SK-N-SH (cell line): ENCODE results near the gene MDK. TPM values are rescaled to one million over a fixed set of nuclear protein-coding genes. Genes with fewer than 3 reads are reported as not detected.

Experiments
- CTCF ChIA-PET: fragments of 300-600, 350-600 bp; formaldehyde crosslinking; extraction: SDS; loops from one replicate; lab custom pipeline; 2021; lab: Yijun Ruan, JAX
- POLR2A ChIA-PET: fragments of 350-600 bp; sonication (Branson Sonifier 250); formaldehyde crosslinking; extraction: SDS; loops from one replicate; lab custom pipeline; 2020; ENCODE audit warnings: antibody characterized with exemption, inconsistent platforms; lab: Yijun Ruan, JAX
- DNase-seq: peaks from one replicate; pipeline ENCODE4 v3.0.0; 2012
- H2AFZ ChIP-seq: fragments of 200-600 bp; sonication (generic); 2 replicates; pipeline ENCODE4 v1.8.1; 2016; ENCODE audit warnings: antibody characterized with exemption, mild to moderate bottlenecking, low read depth
- H3F3A ChIP-seq: fragments of 200-600 bp; sonication (generic); replicated peaks from 2 replicates; pipeline ENCODE3; 2016; ENCODE audit warnings: antibody characterized with exemption, mild to moderate bottlenecking; ENCODE audit not compliant: insufficient read depth
- H3K27ac ChIP-seq, 2 experiments: fragments of 200-500 bp in 1 of 2; fragments of 200-600 bp in 1 of 2; sonication (Bioruptor generic) in 1 of 2; sonication (generic), shearing (Covaris generic) in 1 of 2; 2 replicates each; pipeline versions ENCODE4 v1.5.1 to v1.6.1; 2014 to 2016; ENCODE audit warnings: low read depth in 2 of 2, inconsistent platforms in 1 of 2, low read length in 1 of 2, mild to moderate bottlenecking in 1 of 2, mixed read lengths in 1 of 2
- H3K27me3 ChIP-seq: fragments of 200-600 bp; sonication (generic), shearing (Covaris generic); 2 replicates; pipeline ENCODE4 v1.6.1; 2016; ENCODE audit warnings: mixed run types; ENCODE audit not compliant: insufficient read depth
- H3K36me3 ChIP-seq, 2 experiments: fragments of 200-500 bp in 1 of 2; fragments of 200-600 bp in 1 of 2; sonication (Bioruptor generic) in 1 of 2; sonication (generic) in 1 of 2; replicated peaks in 1 of 2; 2 replicates each; pipeline versions ENCODE3 to v1.5.1; 2014 to 2016; ENCODE audit warnings: low read length in 1 of 2, mild to moderate bottlenecking in 1 of 2; ENCODE audit not compliant: insufficient read depth in 2 of 2, control insufficient read depth in 1 of 2
- H3K4me1 ChIP-seq, 2 experiments: fragments of 200-500 bp in 1 of 2; fragments of 200-600 bp in 1 of 2; sonication (Bioruptor generic) in 1 of 2; sonication (generic), shearing (Covaris generic) in 1 of 2; 2 replicates each; pipeline versions ENCODE4 v1.5.1 to v1.6.1; 2014 to 2016; ENCODE audit warnings: low read depth in 1 of 2, low read length in 1 of 2, mixed run types in 1 of 2; ENCODE audit not compliant: insufficient read depth in 2 of 2, control insufficient read depth in 1 of 2
- H3K4me2 ChIP-seq: fragments of 200-600 bp; sonication (generic), shearing (Covaris generic); 2 replicates; pipeline ENCODE4 v1.6.1; 2017; ENCODE audit warnings: mixed run types
- H3K4me3 ChIP-seq, 2 experiments: fragments of 200-500 bp in 1 of 2; fragments of 200-600 bp in 1 of 2; sonication (Bioruptor generic) in 1 of 2; sonication (generic), shearing (Covaris generic) in 1 of 2; 2 replicates each; pipeline versions ENCODE4 v1.5.1 to v1.8.1; 2014 to 2016; ENCODE audit warnings: low read depth in 2 of 2, inconsistent platforms in 1 of 2, low read length in 1 of 2, mild to moderate bottlenecking in 1 of 2, mixed read lengths in 1 of 2, moderate library complexity in 1 of 2
- H3K79me2 ChIP-seq: fragments of 200-600 bp; sonication (generic); 2 replicates; pipeline ENCODE4 v1.8.1; 2017; ENCODE audit warnings: mild to moderate bottlenecking; ENCODE audit not compliant: insufficient read depth
- H3K9ac ChIP-seq: fragments of 200-600 bp; sonication (generic); 2 replicates; pipeline ENCODE4 v1.6.1; 2017; ENCODE audit warnings: mixed run types
- H3K9me2 ChIP-seq: fragments of 200-600 bp; sonication (generic); 2 replicates; pipeline ENCODE4 v1.6.1; 2017; ENCODE audit warnings: mixed run types
- H3K9me3 ChIP-seq: fragments of 200-600 bp; sonication (generic); 2 replicates; pipeline ENCODE4 v1.6.1; 2017; ENCODE audit warnings: mixed run types, mild to moderate bottlenecking, moderate library complexity
- H4K20me1 ChIP-seq: fragments of 200-600 bp; sonication (generic); 2 replicates; pipeline ENCODE4 v1.6.1; 2017; ENCODE audit warnings: mild to moderate bottlenecking, mixed run types; ENCODE audit not compliant: insufficient read depth
- CTCF ChIP-seq: fragments of 200-600 bp; sonication (generic); IDR thresholded peaks from 2 replicates; pipeline ENCODE4 v1.6.1; 2017; ENCODE audit warnings: antibody characterized with exemption, mild to moderate bottlenecking, moderate library complexity
- IRF3 ChIP-seq: fragments of 150-350 bp; IDR thresholded peaks from 2 replicates; pipeline ENCODE4 v1.6.1; 2016; ENCODE audit warnings: mild to moderate bottlenecking, low read depth, low read length
- JUND ChIP-seq: IDR thresholded peaks from 2 replicates; pipeline ENCODE4 v1.4.0; 2012
- MXI1 ChIP-seq: IDR thresholded peaks from 2 replicates; pipeline ENCODE4 v1.6.1; 2012; ENCODE audit warnings: mild to moderate bottlenecking, low read depth, low read length, improper control_type of control experiment
- RAD21 ChIP-seq: IDR thresholded peaks from 2 replicates; pipeline ENCODE4 v1.6.1; 2012; ENCODE audit warnings: mild to moderate bottlenecking, low read length
- RCOR1 ChIP-seq: fragments of 150-350 bp; IDR thresholded peaks from 2 replicates; pipeline ENCODE4 v1.6.1; 2017; ENCODE audit warnings: antibody characterized with exemption, low read length
- SMC3 ChIP-seq: IDR thresholded peaks from 2 replicates; pipeline ENCODE4 v1.6.1; 2012; ENCODE audit warnings: low read depth, low read length, improper control_type of control experiment
- TCF12 ChIP-seq: IDR thresholded peaks from 2 replicates; pipeline ENCODE4 v1.4.0; 2012
- TEAD4 ChIP-seq: IDR thresholded peaks from 2 replicates; pipeline ENCODE4 v1.4.0; 2012; ENCODE audit warnings: mild to moderate bottlenecking, borderline replicate concordance; ENCODE audit not compliant: insufficient read depth
- ZBTB33 ChIP-seq: IDR thresholded peaks from 2 replicates; pipeline ENCODE4 v1.4.0; 2012; ENCODE audit warnings: low read depth, borderline replicate concordance
- WGBS: methylation state at CpG from one replicate; pipeline ENCODE4 v1.1.6; 2017; ENCODE audit warnings: low lambda C conversion rate; 5-methylcytosine and 5-hydroxymethylcytosine counted together
- polyA plus RNA-seq, 3 experiments: library from polyadenylated mRNA; depleted of rRNA; stranded (reverse); fragments of >200 nt; gene quantifications; 2 replicates each; pipeline ENCODE4 v1.2.3, GENCODE V29; 2012
- TF ChIP-seq, protein P1 (sequence below): IDR thresholded peaks from 2 replicates; pipeline ENCODE4 v1.4.0; 2012; ENCODE audit warnings: low read depth
- TF ChIP-seq, protein P2 (sequence below): IDR thresholded peaks from 2 replicates; pipeline ENCODE4 v1.4.0; 2012; ENCODE audit warnings: low read depth, borderline replicate concordance

Gene MDK
- polyA plus RNA-seq, 1 of the 3 experiments (the other 2 are of a cell fraction): 2,395 TPM

DNA sequence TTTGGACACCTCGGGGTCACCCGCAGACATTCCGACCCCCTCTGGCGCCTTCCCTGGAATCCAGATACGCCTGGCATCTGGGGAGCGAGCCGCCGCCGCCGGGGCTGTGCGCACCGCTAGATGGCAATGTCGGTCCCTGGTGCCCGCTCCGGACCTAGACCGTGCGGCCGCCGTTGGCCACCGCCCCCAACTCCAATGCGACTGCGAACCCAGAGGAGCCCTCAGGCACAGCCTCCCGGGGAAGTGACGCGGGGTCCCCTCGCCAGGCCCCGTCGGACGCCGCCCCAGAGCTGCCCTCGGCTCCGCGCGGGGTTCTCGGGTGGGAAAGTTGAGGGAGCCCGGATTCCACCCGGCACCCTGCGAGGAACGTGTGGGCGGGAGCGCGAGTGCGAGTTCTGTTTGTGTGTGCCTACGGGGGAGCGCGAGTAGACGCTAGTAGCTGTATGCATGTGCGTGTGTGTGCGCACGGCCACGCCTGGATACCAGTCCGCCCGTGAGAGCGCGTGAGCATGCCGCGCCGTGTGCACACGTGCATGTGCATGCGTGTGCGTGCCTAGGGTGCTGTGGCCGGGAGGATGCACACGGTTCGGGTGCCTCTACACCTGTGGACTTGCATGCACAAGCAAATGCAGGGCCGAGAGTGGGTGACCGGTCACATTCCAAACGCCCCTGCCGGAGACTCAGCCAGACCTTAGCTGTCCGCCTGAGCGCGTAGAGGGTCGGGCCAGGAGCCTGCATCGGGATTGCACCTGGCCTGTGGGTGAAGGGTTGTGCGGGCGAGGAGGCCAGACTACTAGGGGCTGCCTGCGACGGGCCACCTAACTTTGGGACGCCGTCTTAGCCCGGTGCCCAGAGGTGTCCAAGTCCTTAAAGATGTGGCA lies 8.2 kb downstream of the MDK start:
- Histone ChIP-seq H3K27me3 (peaks cover 15% of the 10 kb centered on the region), H3K4me1 (peaks cover 0 to 27% of the 10 kb centered on the region in 2 experiments; a peak in 2 of 4 replicates), H4K20me1 (peaks cover 18% of the 10 kb centered on the region), H3K79me2 (no peaks in the 10 kb centered on the region), H2AFZ (peak overlapping the region; percentile 63; the same call in 1 of the 2 replicates), H3K36me3 (no peaks in the 10 kb centered on the region), H3K4me3 (peak overlapping the region; percentile 53 to 71), H3K4me2 (peak overlapping the region; percentile 88), H3K9me2 (no peaks in the 10 kb centered on the region), H3K27ac (no peak overlapping the region), H3K9ac (no peak overlapping the region), H3K9me3 (no peaks in the 10 kb centered on the region), H3F3A (peaks cover 17% of the 10 kb centered on the region)
- DNase-seq: peak; percentile 95
- 6% methylated on average over 33 of the region's 80 CpGs for WGBS
- TF ChIP-seq RAD21 (peak; percentile 80), JUND (no peak), SMC3 (peak; percentile 81), TEAD4 (0 out of 2 replicates have a peak, but pooled peaks have one; percentile 45), CTCF (peak; percentile 82), ZBTB33 (no peak), RCOR1 (peak; percentile 26; the same call in 1 of the 2 replicates), TCF12 (no peak), MXI1 (peak; percentile 52; the same call in 1 of the 2 replicates), IRF3 (0 out of 2 replicates have a peak, but pooled peaks have one; percentile 13)
- TF ChIP-seq, protein P1, sequence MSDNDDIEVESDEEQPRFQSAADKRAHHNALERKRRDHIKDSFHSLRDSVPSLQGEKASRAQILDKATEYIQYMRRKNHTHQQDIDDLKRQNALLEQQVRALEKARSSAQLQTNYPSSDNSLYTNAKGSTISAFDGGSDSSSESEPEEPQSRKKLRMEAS: peak; percentile 64; the same call in 1 of the 2 replicates
- TF ChIP-seq, protein P2, sequence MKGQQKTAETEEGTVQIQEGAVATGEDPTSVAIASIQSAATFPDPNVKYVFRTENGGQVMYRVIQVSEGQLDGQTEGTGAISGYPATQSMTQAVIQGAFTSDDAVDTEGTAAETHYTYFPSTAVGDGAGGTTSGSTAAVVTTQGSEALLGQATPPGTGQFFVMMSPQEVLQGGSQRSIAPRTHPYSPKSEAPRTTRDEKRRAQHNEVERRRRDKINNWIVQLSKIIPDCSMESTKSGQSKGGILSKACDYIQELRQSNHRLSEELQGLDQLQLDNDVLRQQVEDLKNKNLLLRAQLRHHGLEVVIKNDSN: no peak
- ChIA-PET POLR2A (no interaction called here), CTCF (interaction anchor here (0.7 to 7.6 kb wide), 63 partner anchors 10 to 552 kb away, joined by 3 to 204 read pairs (median 5); partner anchors contain the start of genes DGKZ and MDK)
